Psoas muscle (tissue), 8 donors: ENCODE data around the gene C1orf56. TPM values are rescaled to one million over a fixed set of nuclear protein-coding genes. Genes with fewer than 3 reads are reported as not detected.

Experiments used
- ATAC-seq, 4 donors: fragments of 200-7000 bp; cut with Tn5 transposase; one replicate each; pipeline ENCODE4 v1.9.1; 2020; ENCODE audit warnings: moderate library complexity in 3 of 4, mild to moderate bottlenecking in 2 of 4
- DNase-seq, 2 donors: peaks; one replicate each; pipeline ENCODE4 v3.0.0-alpha.2; 2020
- H3K27ac ChIP-seq: fragments of 200-600 bp; one replicate; pipeline ENCODE4 v1.8.0; 2022
- H3K27me3 ChIP-seq, 3 donors: fragments of 200-600 bp in 1 of 3; one replicate each; pipeline versions ENCODE4 v1.6.1 to v1.8.0; 2013 to 2022; ENCODE audit warnings: low read length in 2 of 3, mild to moderate bottlenecking in 2 of 3, moderate library complexity in 1 of 3; ENCODE audit not compliant: insufficient read depth in 3 of 3
- H3K36me3 ChIP-seq, 2 donors: fragments of 200-600 bp in 1 of 2; one replicate each; pipeline versions ENCODE4 v1.6.1 to v1.8.0; 2013 to 2022; ENCODE audit warnings: low read depth in 1 of 2, mild to moderate bottlenecking in 1 of 2, moderate library complexity in 1 of 2; ENCODE audit not compliant: insufficient read depth in 1 of 2
- H3K4me1 ChIP-seq: fragments of 200-600 bp; one replicate; pipeline ENCODE4 v1.8.0; 2022
- H3K4me3 ChIP-seq: fragments of 200-600 bp; one replicate; pipeline ENCODE4 v1.8.0; 2022; ENCODE audit warnings: mild to moderate bottlenecking
- H3K9me3 ChIP-seq: fragments of 200-600 bp; one replicate; pipeline ENCODE4 v1.8.0; 2022
- WGBS, 3 donors: extraction: QIAGEN DNeasy Blood & Tissue Kit; methylation state at CpG; one replicate each; pipeline versions ENCODE4 v1.1.6 to v1.1.7; 2013; 5-methylcytosine and 5-hydroxymethylcytosine counted together
- intact Hi-C, 2 donors: fragments of 100-400 bp; cut with DNase I; formaldehyde crosslinking; loops; one replicate each; pipeline versions ENCODE4 v1.11.0 to v1.14.2; 2022
- polyA plus RNA-seq, 3 donors: library from polyadenylated mRNA; stranded (reverse); fragments of 200-250 nt; gene quantifications; one replicate each; pipeline ENCODE4 v1.2.3, GENCODE V29; 2013
- total RNA-seq, 4 donors: library from RNA; stranded (reverse); fragmentation: NEBNext Ultra II Directional in 2 of 4; extraction: Animal tissue kit (Norgen Biotek cat#: 25700) in 2 of 4; gene quantifications; one replicate each; pipeline versions ENCODE4 v1.2.1 to v1.2.4, GENCODE V29; 2021 to 2023
- TF ChIP-seq, protein P1 (sequence below): fragments of 200-600 bp; IDR thresholded peaks from one replicate; pipeline ENCODE4 v1.8.0; 2022; ENCODE audit warnings: antibody characterized with exemption
- donor health status: healthy with polysubstance abuse.
- donor health status: DM: no; HTN: no; CAD: no; lungs with moderate emphysema.
- donor health status: Bipolar disorder and iron deficiency.
- donor health status: healthy.
- donor health status: DM: yes; HTN: yes; CAD: no.
- donor health status: DM: no; HTN: no; CAD: no.
- donor health status: DM: no; HTN: no; CAD: no.
- donor health status: DM: yes; HTN: yes; CAD: no.

Gene C1orf56
- total and polyA plus RNA-seq, 7 donors = 1.3 to 16.9 (median 6.9) TPM

- 86 to 95% (median 94%) methylated on average over 1 of the region's 1 CpG for WGBS, 3 donors
- intact Hi-C loops = no loop called here
- ATAC-seq (no peak), DNase-seq (no peak)
- TF ChIP-seq, protein P1, sequence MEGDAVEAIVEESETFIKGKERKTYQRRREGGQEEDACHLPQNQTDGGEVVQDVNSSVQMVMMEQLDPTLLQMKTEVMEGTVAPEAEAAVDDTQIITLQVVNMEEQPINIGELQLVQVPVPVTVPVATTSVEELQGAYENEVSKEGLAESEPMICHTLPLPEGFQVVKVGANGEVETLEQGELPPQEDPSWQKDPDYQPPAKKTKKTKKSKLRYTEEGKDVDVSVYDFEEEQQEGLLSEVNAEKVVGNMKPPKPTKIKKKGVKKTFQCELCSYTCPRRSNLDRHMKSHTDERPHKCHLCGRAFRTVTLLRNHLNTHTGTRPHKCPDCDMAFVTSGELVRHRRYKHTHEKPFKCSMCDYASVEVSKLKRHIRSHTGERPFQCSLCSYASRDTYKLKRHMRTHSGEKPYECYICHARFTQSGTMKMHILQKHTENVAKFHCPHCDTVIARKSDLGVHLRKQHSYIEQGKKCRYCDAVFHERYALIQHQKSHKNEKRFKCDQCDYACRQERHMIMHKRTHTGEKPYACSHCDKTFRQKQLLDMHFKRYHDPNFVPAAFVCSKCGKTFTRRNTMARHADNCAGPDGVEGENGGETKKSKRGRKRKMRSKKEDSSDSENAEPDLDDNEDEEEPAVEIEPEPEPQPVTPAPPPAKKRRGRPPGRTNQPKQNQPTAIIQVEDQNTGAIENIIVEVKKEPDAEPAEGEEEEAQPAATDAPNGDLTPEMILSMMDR = no peak
- no peak overlapping the region for H3K27ac ChIP-seq
- H3K36me3 ChIP-seq = peaks cover 3 to 4% of the 10 kb centered on the region in 2 donors
- no peak overlapping the region for H3K4me3 ChIP-seq
- H3K9me3 ChIP-seq = no peaks in the 10 kb centered on the region
- no peaks in the 10 kb centered on the region for H3K4me1 ChIP-seq
- no peaks in the 10 kb centered on the region for H3K27me3 ChIP-seq
Measured at GRCh38 chr1:151043163-151043562, 4.4 kb upstream of the C1orf56 start.

GRCh38 chr1:151047925-151048644, 534 bp downstream of the C1orf56 start:
- H3K27me3 ChIP-seq = no peaks in the 10 kb centered on the region
- TF ChIP-seq, protein P1 = peak; percentile 52
- intact Hi-C loops = no loop called here
- 0 to 1% (median 1%) methylated on average over 48 of the region's 48 CpGs for whole genome bisulfite sequencing, 3 donors
- H3K4me1 ChIP-seq = peaks cover 18% of the 10 kb centered on the region
- peak; percentile 83 to 90 (median 86) for ATAC-seq
- DNase-seq = peak; percentile 72 to 87
- H3K27ac ChIP-seq = peak overlapping the region; percentile 87
- H3K36me3 ChIP-seq = peaks cover 9 to 38% of the 10 kb centered on the region in 2 donors
- peak overlapping the region; percentile 89 for H3K4me3 ChIP-seq
- H3K9me3 ChIP-seq = no peaks in the 10 kb centered on the region

- DNase-seq (no peak), ATAC-seq (no peak)
- Histone ChIP-seq H3K36me3 (peaks cover 8 to 44% of the 10 kb centered on the region in 2 donors), H3K4me3 (peak overlapping the region; percentile 89), H3K27me3 (no peaks in the 10 kb centered on the region), H3K27ac (peak overlapping the region; percentile 87), H3K4me1 (peaks cover 18% of the 10 kb centered on the region), H3K9me3 (no peaks in the 10 kb centered on the region)
- TF ChIP-seq, protein P1 = no peak
- intact Hi-C loops = no loop called here
- 1 to 15% (median 5%) methylated on average over 3 of the region's 3 CpGs for WGBS, 3 donors
Measured at GRCh38 chr1:151048645-151049032, 1.1 kb downstream of the C1orf56 start.

- DNase-seq (no peak), ATAC-seq (no peak)
- peak overlapping the region; percentile 31 for H3K27ac ChIP-seq
- H3K36me3 ChIP-seq = peaks cover 7 to 52% of the 10 kb centered on the region in 2 donors
- 84 to 93% (median 86%) methylated on average over 5 of the region's 5 CpGs for WGBS, 3 donors
- TF ChIP-seq, protein P1 = no peak
- H3K4me3 ChIP-seq = peak overlapping the region; percentile 89
- no peaks in the 10 kb centered on the region for H3K9me3 ChIP-seq
- H3K27me3 ChIP-seq = no peaks in the 10 kb centered on the region
- H3K4me1 ChIP-seq = peaks cover 18% of the 10 kb centered on the region
- intact Hi-C loops = no loop called here
Measured at GRCh38 chr1:151049458-151049857, 1.9 kb downstream of the C1orf56 start.
